ENCODE data around the gene TRIM71.

- TF ChIP-seq CTCF (IDR thresholded peaks at IDR 0.05; ENCODE audit: low read depth, low read length, poor library complexity, severe bottlenecking) (no peak), EZH2phosphoT487 (IDR thresholded peaks at IDR 0.05; ENCODE audit: borderline replicate concordance, low read length) (no peak)
Observed at GRCh38 chr3:32884591-32884990, 66.8 kb downstream of the TRIM71 start.
